ENCODE measurements around the gene STOML1. TPM values are rescaled to one million over a fixed set of nuclear protein-coding genes. Genes with fewer than 3 reads are reported as not detected.

The STOML1 gene, protein sequence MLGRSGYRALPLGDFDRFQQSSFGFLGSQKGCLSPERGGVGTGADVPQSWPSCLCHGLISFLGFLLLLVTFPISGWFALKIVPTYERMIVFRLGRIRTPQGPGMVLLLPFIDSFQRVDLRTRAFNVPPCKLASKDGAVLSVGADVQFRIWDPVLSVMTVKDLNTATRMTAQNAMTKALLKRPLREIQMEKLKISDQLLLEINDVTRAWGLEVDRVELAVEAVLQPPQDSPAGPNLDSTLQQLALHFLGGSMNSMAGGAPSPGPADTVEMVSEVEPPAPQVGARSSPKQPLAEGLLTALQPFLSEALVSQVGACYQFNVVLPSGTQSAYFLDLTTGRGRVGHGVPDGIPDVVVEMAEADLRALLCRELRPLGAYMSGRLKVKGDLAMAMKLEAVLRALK
- total RNA-seq (10 to 100 TPM; 12.9 to 16.4 TPM), polyA plus RNA-seq (10 to 100 TPM; 10.5 to 19.2 TPM)
- long read RNA-seq, donor 1, full-length matches to known transcripts = 82 of 130 reads
- long read RNA-seq, donor 1, partial matches to known transcripts = 9 of 130 reads
- long read RNA-seq, donor 1, other reads (novel, unspliced or antisense) = 39 of 130 reads
- long read RNA-seq, donor 2, full-length matches to known transcripts = 10 of 28 reads
- long read RNA-seq, donor 2, partial matches to known transcripts = 4 of 28 reads
- long read RNA-seq, donor 2, other reads (novel, unspliced or antisense) = 14 of 28 reads

DNA sequence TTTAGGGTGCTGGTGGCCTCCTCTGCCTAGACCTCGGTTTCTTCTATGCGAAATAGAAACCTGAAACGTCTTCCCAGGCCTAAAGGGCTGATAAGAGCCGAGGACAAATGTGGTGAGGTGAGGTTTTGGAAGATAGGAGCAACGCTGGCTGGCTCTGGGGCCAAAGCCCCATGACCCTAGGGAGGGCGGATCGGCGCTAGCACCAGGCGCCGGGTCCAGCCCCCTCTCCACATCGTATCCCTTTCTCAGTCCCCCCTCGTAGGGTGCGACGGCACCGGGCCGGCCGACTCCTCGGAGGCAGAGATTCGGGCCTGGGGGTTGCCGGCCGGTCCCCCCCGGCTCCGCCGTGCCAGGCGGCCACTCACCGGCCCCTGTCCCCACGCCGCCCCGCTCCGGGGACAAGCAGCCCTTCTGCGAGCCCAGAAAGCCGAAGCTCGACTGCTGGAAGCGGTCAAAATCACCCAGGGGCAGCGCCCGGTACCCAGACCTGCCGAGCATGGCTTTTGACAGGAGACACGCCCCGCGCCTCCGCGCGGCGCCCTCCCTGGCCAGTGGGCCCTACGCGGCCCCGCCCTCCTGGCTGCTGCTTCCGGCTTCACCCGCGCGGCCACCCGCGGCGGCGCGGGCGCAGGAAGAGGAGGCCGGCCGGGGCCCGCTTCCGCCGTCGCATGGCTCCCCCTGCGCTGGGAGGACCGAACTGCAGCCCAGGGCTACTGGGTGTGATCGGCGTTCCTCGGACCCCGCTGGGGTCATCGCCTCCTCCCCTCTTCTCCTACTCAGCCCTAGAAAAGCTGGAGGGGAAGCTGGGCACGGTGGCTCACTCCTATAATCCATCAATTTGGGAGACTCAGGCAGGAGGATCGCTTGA, at the start of gene STOML1:
TSS of gene STOML1 (minus strand) at position 570 of the 868 bp plus-strand sequence. CDS start at position 498, 72 bp downstream.
- peak; percentile 92 for ATAC-seq (ENCODE audit: low FRiP score)
- Histone ChIP-seq H3K36me3 (ENCODE audit: control insufficient read depth in 1 of 2, insufficient read depth in 2 of 2, low read length in 1 of 2) (no peaks in the 10 kb centered on the region), H3K4me1 (ENCODE audit: control insufficient read depth in 1 of 2, insufficient read depth in 2 of 2, low read length in 2 of 2) (no peaks in the 10 kb centered on the region), H3K4me3 (ENCODE audit: low read length in 2 of 2) (peak within 1 kb of the TSS; percentile 57 to 85), H3K27me3 (ENCODE audit: control insufficient read depth in 1 of 2, insufficient read depth in 2 of 2, low read length in 1 of 2) (no peaks in the 10 kb centered on the region), H3K9me3 (ENCODE audit: control insufficient read depth, low read length) (no peaks in the 10 kb centered on the region), H3K27ac (ENCODE audit: low read depth in 1 of 2, low read length in 2 of 2) (peak within 1 kb of the TSS; percentile 30 to 86)
- DNase-seq = peak; percentile 96 to 99
- 0 to 1% methylated on average over 61 to 72 of the region's 72 CpGs for WGBS, 2 donors
- intact Hi-C loops (cut with DNase I) = loop anchor here in 1 of 2 donors (2.0 to 5.0 kb wide), 3 partner anchors 49 to 325 kb away; partner anchors contain the start of gene LOXL1

DNA sequence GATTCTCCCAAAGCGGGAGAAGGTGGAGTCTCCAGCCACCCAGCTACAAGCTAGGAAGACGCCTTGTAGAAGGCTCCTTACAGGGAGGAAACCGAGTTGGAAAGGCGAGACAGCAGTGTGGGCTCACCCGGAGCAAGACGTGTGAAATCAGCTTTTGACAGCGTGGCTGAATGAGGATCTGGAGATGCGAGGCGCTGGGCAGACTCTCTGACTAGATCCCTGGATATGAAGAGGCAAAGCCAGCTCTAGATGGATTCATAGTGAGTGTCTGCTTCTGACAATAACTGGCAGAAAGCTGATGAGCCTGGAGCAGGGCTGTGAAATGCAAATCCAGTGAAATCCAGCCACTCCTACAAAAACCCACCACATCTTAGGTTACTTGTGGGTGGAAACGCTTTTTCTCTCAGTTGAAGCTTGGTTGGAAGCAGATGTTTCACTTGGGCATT, 49.2 kb upstream of the STOML1 start:
- Histone ChIP-seq H3K36me3 (ENCODE audit: control insufficient read depth in 1 of 2, insufficient read depth in 2 of 2, low read length in 1 of 2) (peaks cover 0 to 1% of the 10 kb centered on the region in 2 donors), H3K27me3 (ENCODE audit: control insufficient read depth in 1 of 2, insufficient read depth in 2 of 2, low read length in 1 of 2) (no peaks in the 10 kb centered on the region), H3K4me1 (ENCODE audit: control insufficient read depth in 1 of 2, insufficient read depth in 2 of 2, low read length in 2 of 2) (no peaks in the 10 kb centered on the region), H3K4me3 (ENCODE audit: low read length in 2 of 2) (no peak overlapping the region), H3K27ac (ENCODE audit: low read depth in 1 of 2, low read length in 2 of 2) (peak overlapping the region in 1 of 2 donors; percentile 58), H3K9me3 (ENCODE audit: control insufficient read depth, low read length) (no peaks in the 10 kb centered on the region)
- ATAC-seq (ENCODE audit: low FRiP score) = no peak
- peak in 1 of 2 donors; percentile 70 for DNase-seq
- intact Hi-C loops (cut with DNase I) = loop anchor here in 1 of 2 donors (2.0 to 10.0 kb wide), 2 partner anchors 51 to 193 kb away; partner anchors contain the start of gene CCDC33
- 90 to 93% methylated on average over 10 of the region's 10 CpGs for WGBS, 2 donors

DNA sequence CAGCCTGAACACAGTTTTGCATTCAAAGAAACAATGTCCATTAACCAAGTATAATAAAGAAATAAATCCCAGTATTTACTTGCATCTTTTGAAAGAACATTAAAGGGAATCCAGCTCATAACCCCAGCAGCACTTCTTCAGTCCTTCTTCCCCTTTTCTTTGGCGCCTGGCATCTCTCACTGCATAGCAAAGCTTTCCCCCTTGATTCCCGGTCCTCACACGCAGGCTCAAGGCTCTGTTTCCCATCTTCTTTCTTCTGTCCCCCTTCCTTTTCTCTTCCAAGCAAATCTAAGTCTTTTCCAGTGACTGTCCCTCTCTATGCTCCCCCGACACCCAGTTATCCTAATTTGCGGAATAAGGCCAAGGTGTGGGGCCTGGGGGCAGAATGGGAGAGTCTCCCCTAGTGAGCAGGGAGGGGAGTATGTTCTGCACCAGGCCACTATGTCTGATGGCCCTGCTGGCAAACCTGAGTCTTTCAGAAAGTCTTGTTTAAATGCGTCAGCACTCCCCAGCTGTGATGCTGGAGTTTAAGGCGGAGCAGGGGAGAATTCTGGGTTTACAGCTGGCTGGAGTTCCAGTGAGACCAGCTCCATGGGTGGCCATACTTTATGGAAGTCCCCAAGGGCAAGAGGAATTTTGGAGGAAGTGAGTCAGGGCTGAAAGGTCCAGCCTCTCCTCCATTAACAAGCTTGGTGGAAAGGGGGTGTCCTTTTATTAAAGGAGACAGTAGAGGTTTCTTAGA, 48.2 kb upstream of the STOML1 start:
- Histone ChIP-seq H3K9me3 (ENCODE audit: control insufficient read depth, low read length) (no peaks in the 10 kb centered on the region), H3K27me3 (ENCODE audit: control insufficient read depth in 1 of 2, insufficient read depth in 2 of 2, low read length in 1 of 2) (no peaks in the 10 kb centered on the region), H3K27ac (ENCODE audit: low read depth in 1 of 2, low read length in 2 of 2) (peak overlapping the region in 1 of 2 donors; percentile 58), H3K4me1 (ENCODE audit: control insufficient read depth in 1 of 2, insufficient read depth in 2 of 2, low read length in 2 of 2) (no peaks in the 10 kb centered on the region), H3K4me3 (ENCODE audit: low read length in 2 of 2) (no peak overlapping the region), H3K36me3 (ENCODE audit: control insufficient read depth in 1 of 2, insufficient read depth in 2 of 2, low read length in 1 of 2) (peaks cover 2 to 5% of the 10 kb centered on the region in 2 donors)
- ATAC-seq (ENCODE audit: low FRiP score) (peak; percentile 58), DNase-seq (peak; percentile 82 to 85)
- intact Hi-C loops (cut with DNase I) = loop anchor here in 1 of 2 donors (2.0 to 10.0 kb wide), 2 partner anchors 49 to 195 kb away; partner anchors contain the start of gene CCDC33
- WGBS, 2 donors = 58 to 62% methylated on average over 7 of the region's 7 CpGs

DNA sequence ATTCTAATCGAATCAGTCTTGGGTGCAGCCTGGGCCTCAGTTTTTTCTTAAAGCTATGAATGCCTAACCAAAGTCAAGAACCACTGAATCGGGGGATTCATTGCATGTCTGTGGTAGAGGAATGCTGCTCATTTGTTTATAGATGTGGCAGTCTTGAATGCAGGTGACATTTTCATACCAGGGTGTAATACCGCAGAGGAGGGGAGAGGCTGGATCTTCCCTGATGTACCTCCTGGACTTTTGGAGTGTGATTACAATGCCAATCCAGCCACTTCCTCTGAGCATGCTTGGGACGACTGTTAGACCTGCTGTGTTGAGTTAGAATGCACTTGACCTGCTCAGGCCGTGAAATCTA, 47.5 kb upstream of the STOML1 start:
- Histone ChIP-seq H3K4me3 (ENCODE audit: low read length in 2 of 2) (no peak overlapping the region), H3K36me3 (ENCODE audit: control insufficient read depth in 1 of 2, insufficient read depth in 2 of 2, low read length in 1 of 2) (peaks cover 5% of the 10 kb centered on the region in 2 donors), H3K9me3 (ENCODE audit: control insufficient read depth, low read length) (no peaks in the 10 kb centered on the region), H3K27ac (ENCODE audit: low read depth in 1 of 2, low read length in 2 of 2) (peak overlapping the region in 1 of 2 donors; percentile 36), H3K27me3 (ENCODE audit: control insufficient read depth in 1 of 2, insufficient read depth in 2 of 2, low read length in 1 of 2) (no peaks in the 10 kb centered on the region), H3K4me1 (ENCODE audit: control insufficient read depth in 1 of 2, insufficient read depth in 2 of 2, low read length in 2 of 2) (no peaks in the 10 kb centered on the region)
- intact Hi-C loops (cut with DNase I) = loop anchor here (2.0 to 10.0 kb wide), 3 partner anchors 49 to 195 kb away; partner anchors contain the start of gene CCDC33 (in 1 of the 2)
- WGBS, 2 donors = 78% methylated on average over 5 of the region's 5 CpGs
- DNase-seq (no peak), ATAC-seq (ENCODE audit: low FRiP score) (no peak)

DNA sequence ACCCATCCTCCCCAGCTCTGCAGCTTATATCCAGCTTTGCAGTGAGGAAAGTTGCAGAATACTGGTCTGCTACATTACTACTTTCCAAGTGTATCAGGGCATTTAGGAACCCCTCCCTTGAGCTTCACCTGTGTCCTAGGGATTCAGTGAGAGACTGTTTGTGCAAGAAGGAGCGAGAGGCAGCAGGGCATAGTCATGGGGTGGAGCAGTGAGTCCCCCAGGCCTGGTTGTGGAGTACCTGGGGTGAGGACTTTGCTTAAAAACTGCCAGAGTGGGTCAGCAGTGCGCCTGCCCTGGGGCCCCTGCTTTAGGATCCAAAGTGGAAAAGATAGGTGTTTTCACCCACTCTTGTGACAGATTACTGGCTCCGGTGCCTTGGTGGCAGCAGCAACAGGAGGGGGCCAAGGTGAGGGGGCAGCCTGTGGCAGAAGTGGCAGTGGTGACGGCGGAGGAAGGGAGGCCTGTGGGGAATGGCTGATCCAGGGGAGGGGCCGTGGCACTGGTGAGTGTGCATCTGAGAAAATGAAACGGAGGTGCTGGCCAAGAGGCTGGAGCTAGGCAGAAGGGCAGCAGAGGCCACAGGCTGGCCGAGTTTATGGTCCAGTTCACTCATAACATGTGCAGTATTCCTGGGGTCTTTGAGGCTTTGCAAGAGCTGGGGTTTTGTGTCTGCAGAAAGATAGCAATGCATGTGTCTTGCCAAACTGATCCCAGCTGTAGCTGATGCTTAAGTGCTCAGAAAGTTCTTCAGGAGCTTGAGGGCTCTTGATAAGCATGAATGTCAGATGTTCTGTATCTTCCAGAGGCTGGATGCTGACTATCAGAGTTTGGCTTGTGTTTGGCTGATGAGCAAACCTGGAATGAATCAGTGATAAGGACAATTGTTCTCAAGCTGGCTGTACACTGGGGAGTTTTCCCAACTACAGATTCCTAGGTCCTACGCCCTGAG, 46.9 kb upstream of the STOML1 start:
- H3K4me1 ChIP-seq (ENCODE audit: control insufficient read depth in 1 of 2, insufficient read depth in 2 of 2, low read length in 2 of 2) = no peaks in the 10 kb centered on the region
- no peak for ATAC-seq (ENCODE audit: low FRiP score)
- peak in 1 of 2 donors; percentile 75 for DNase-seq

DNA sequence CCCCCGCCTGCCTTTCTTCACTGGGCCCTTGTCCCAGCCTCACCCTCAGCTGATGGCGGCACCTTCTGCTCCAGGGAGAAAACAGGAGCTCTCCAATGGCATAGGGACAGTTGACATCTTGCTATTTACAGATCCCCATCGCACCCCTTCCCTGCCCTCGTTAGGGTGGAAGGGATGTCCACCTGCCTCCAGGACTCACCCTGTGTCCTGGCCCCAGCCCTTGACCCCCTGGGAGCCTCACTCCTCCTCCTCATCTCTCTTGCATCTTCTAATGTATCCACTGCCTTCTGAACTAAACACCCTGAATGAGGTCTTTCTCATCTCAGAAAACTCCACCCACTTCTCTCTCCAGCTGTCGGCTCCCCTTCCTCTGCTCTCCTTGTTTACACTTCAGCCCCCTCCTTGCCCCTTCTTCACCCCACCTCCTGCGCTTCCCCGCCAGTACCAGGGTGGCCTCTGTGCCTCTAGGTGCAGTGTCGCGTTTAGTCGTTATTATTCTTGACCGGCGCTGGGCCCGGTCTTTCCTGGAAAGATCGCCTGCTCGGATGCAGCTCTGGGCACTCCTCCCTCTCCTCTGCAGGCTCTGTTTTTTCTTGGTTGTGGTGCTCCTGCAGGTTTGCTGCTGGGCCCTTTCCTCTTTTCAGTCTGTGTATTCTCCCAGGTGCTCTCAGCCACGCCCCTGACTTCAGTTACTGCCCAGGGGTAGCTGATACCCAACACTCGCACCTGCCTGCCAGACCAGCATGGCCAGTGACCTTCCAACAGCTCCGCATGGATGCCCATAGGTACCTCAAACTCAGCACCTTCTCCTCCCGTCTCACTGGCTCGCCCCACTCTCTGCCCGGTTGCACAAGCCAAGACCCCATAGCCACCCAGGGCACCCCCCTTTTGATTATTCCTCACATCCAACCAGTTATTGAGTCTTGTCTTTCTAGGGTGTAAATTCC, 45.3 kb upstream of the STOML1 start:
- no peak overlapping the region for H3K27ac ChIP-seq (ENCODE audit: low read depth in 1 of 2, low read length in 2 of 2)
- no peaks in the 10 kb centered on the region for H3K27me3 ChIP-seq (ENCODE audit: control insufficient read depth in 1 of 2, insufficient read depth in 2 of 2, low read length in 1 of 2)
- no peak for DNase-seq
- H3K9me3 ChIP-seq (ENCODE audit: control insufficient read depth, low read length) = no peaks in the 10 kb centered on the region
- H3K4me1 ChIP-seq (ENCODE audit: control insufficient read depth in 1 of 2, insufficient read depth in 2 of 2, low read length in 2 of 2) = no peaks in the 10 kb centered on the region
- no peak for ATAC-seq (ENCODE audit: low FRiP score)
- WGBS, 2 donors = 83 to 84% methylated on average over 21 of the region's 21 CpGs
- no peak overlapping the region for H3K4me3 ChIP-seq (ENCODE audit: low read length in 2 of 2)
- intact Hi-C loops (cut with DNase I) = loop anchor here in 1 of 2 donors (5.0 kb wide), 1 partner anchor 65 kb away; no protein-coding TSS in a partner anchor
- peaks cover 5 to 8% of the 10 kb centered on the region in 2 donors for H3K36me3 ChIP-seq (ENCODE audit: control insufficient read depth in 1 of 2, insufficient read depth in 2 of 2, low read length in 1 of 2)

More for the DNA sequence above, 46.9 kb upstream of the STOML1 start:
- Histone ChIP-seq H3K27ac (ENCODE audit: low read depth in 1 of 2, low read length in 2 of 2) (no peak overlapping the region), H3K4me3 (ENCODE audit: low read length in 2 of 2) (no peak overlapping the region), H3K27me3 (ENCODE audit: control insufficient read depth in 1 of 2, insufficient read depth in 2 of 2, low read length in 1 of 2) (no peaks in the 10 kb centered on the region), H3K9me3 (ENCODE audit: control insufficient read depth, low read length) (no peaks in the 10 kb centered on the region), H3K36me3 (ENCODE audit: control insufficient read depth in 1 of 2, insufficient read depth in 2 of 2, low read length in 1 of 2) (peaks cover 5 to 6% of the 10 kb centered on the region in 2 donors)
- intact Hi-C loops (cut with DNase I) = loop anchor here in 1 of 2 donors (5.0 kb wide), 1 partner anchor 67 kb away; no protein-coding TSS in a partner anchor
- WGBS, 2 donors = 65 to 73% methylated on average over 9 of the region's 9 CpGs

Data from aorta (tissue), 5 donors.